HCT116 (cell line): ENCODE results near the gene PIP4K2A.

ENCODE experiments used
- CBX3 ChIP-seq: IDR thresholded peaks from 2 replicates; pipeline ENCODE4 v1.6.1; 2012; ENCODE audit warnings: low read depth
- CEBPB ChIP-seq: IDR thresholded peaks from 2 replicates; pipeline ENCODE4 v1.6.1; 2012; ENCODE audit warnings: low read depth
- EZH2 ChIP-seq: fragments of 200-600 bp; sonication (generic); IDR thresholded peaks from 2 replicates; pipeline ENCODE4 v1.6.1; 2017; ENCODE audit warnings: antibody characterized with exemption, mixed run types
- EZH2phosphoT487 ChIP-seq: fragments of 200-600 bp; IDR thresholded peaks from 2 replicates; pipeline ENCODE4 v1.6.1; 2018; ENCODE audit warnings: antibody characterized with exemption, borderline replicate concordance
- JUND ChIP-seq: IDR thresholded peaks from 2 replicates; pipeline ENCODE4 v1.6.1; 2012
- POLR2A ChIP-seq: IDR thresholded peaks from 2 replicates; pipeline ENCODE4 v1.7.0; 2011; ENCODE audit warnings: borderline replicate concordance; ENCODE audit not compliant: insufficient read depth, insufficient read length; ENCODE audit errors: extremely low read depth
- POLR2AphosphoS5 ChIP-seq: IDR thresholded peaks from 2 replicates; pipeline ENCODE4 v1.6.1; 2011; ENCODE audit warnings: mild to moderate bottlenecking, low read depth, low read length, moderate library complexity
- RAD21 ChIP-seq: IDR thresholded peaks from 2 replicates; pipeline ENCODE4 v1.6.1; 2012; ENCODE audit warnings: low read depth, mild to moderate bottlenecking
- SP1 ChIP-seq: IDR thresholded peaks from 2 replicates; pipeline ENCODE4 v1.6.1; 2012; ENCODE audit warnings: low read depth
- SRF ChIP-seq: IDR thresholded peaks from 2 replicates; pipeline ENCODE4 v1.6.1; 2012; ENCODE audit warnings: low read depth
- TCF7L2 ChIP-seq: IDR thresholded peaks from 2 replicates; pipeline ENCODE4 v1.7.0; 2011; ENCODE audit warnings: borderline replicate concordance, inconsistent platforms; ENCODE audit not compliant: insufficient read depth, insufficient read length; ENCODE audit errors: extremely low read depth
- YY1 ChIP-seq: IDR thresholded peaks from 2 replicates; pipeline ENCODE4 v1.6.1; 2011; ENCODE audit warnings: low read length, low read depth, moderate library complexity, mild to moderate bottlenecking; ENCODE audit not compliant: insufficient replicate concordance; ENCODE audit errors: extremely low read depth
- TF ChIP-seq, protein P1 (sequence below), 3 experiments: fragments of 200-600 bp in 1 of 3; sonication (generic) in 1 of 3; IDR thresholded peaks in 2 of 3; conservative IDR thresholded peaks in 1 of 3; 2 replicates each; pipeline ENCODE4 v1.5.1; 2012 to 2017; ENCODE audit warnings: low read depth in 2 of 3, low read length in 2 of 3, antibody characterized with exemption in 1 of 3, borderline replicate concordance in 1 of 3, control low read depth in 1 of 3, mild to moderate bottlenecking in 1 of 3, mixed read lengths in 1 of 3, mixed run types in 1 of 3, moderate library complexity in 1 of 3; ENCODE audit not compliant: insufficient read depth in 1 of 3
- TF ChIP-seq, protein P2 (sequence below): IDR thresholded peaks from 2 replicates; pipeline ENCODE4 v1.6.1; 2011; ENCODE audit warnings: mild to moderate bottlenecking, low read length, moderate library complexity; ENCODE audit not compliant: insufficient replicate concordance; ENCODE audit errors: extremely low read depth

DNA sequence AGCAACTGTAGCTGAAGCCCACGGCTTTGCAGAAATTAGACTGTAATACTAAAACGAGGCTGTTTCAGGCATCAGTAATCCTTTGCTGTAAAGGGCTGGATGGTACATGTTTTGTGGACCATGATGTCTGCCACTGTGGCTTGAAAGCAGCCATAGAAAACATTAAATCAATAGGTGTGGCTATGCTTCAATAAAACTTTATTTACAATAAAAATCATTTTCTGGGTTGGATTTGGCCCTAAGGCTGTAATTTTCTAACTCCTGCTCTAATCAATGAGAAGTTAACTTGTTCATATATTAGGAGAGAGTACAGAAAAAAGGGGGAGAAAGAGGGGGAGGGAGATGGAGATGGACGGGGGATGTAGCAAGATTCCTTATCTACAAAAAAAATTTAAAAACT, 183.4 kb downstream of the PIP4K2A start:
- TF ChIP-seq, protein P1, sequence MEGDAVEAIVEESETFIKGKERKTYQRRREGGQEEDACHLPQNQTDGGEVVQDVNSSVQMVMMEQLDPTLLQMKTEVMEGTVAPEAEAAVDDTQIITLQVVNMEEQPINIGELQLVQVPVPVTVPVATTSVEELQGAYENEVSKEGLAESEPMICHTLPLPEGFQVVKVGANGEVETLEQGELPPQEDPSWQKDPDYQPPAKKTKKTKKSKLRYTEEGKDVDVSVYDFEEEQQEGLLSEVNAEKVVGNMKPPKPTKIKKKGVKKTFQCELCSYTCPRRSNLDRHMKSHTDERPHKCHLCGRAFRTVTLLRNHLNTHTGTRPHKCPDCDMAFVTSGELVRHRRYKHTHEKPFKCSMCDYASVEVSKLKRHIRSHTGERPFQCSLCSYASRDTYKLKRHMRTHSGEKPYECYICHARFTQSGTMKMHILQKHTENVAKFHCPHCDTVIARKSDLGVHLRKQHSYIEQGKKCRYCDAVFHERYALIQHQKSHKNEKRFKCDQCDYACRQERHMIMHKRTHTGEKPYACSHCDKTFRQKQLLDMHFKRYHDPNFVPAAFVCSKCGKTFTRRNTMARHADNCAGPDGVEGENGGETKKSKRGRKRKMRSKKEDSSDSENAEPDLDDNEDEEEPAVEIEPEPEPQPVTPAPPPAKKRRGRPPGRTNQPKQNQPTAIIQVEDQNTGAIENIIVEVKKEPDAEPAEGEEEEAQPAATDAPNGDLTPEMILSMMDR (IDR thresholded peaks at IDR 0.05 in 2 of 3, conservative IDR thresholded peaks at IDR 0.05 in 1 of 3; ENCODE audit: borderline replicate concordance in 1 of 3, insufficient read depth in 1 of 3, low read depth in 2 of 3, low read length in 2 of 3), result no peak
- TF ChIP-seq RAD21 (no peak), POLR2A (no peak), JUND (no peak), YY1 (no peak), EZH2 (no peak), CEBPB (no peak), POLR2AphosphoS5 (no peak), SP1 (no peak), TCF7L2 (no peak), CBX3 (no peak), SRF (no peak), EZH2phosphoT487 (no peak)
- TF ChIP-seq, protein P2, sequence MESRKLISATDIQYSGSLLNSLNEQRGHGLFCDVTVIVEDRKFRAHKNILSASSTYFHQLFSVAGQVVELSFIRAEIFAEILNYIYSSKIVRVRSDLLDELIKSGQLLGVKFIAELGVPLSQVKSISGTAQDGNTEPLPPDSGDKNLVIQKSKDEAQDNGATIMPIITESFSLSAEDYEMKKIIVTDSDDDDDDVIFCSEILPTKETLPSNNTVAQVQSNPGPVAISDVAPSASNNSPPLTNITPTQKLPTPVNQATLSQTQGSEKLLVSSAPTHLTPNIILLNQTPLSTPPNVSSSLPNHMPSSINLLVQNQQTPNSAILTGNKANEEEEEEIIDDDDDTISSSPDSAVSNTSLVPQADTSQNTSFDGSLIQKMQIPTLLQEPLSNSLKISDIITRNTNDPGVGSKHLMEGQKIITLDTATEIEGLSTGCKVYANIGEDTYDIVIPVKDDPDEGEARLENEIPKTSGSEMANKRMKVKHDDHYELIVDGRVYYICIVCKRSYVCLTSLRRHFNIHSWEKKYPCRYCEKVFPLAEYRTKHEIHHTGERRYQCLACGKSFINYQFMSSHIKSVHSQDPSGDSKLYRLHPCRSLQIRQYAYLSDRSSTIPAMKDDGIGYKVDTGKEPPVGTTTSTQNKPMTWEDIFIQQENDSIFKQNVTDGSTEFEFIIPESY, result no peak
